Ishikawa (cell line): ENCODE data around the gene GOLGA6C.

ENCODE experiments used
- FOXM1 ChIP-seq: IDR thresholded peaks from 2 replicates; pipeline ENCODE4 v1.6.1; 2012; ENCODE audit warnings: low read depth, borderline replicate concordance
- REST ChIP-seq: IDR thresholded peaks from 2 replicates; pipeline ENCODE4 v1.6.1; 2012; ENCODE audit warnings: low read depth, mild to moderate bottlenecking
- YY1 ChIP-seq: IDR thresholded peaks from 2 replicates; pipeline ENCODE4 v1.6.1; 2012; ENCODE audit warnings: low read depth

- TF ChIP-seq YY1: no peak
- TF ChIP-seq FOXM1: no peak
- TF ChIP-seq REST: no peak
Measured at GRCh38 chr15:75237316-75237982, 20.7 kb upstream of the GOLGA6C start.
